GM12878 (cell line): Measurements from ENCODE around the gene PDK3. TPM values are rescaled to one million over a fixed set of nuclear protein-coding genes. Genes with fewer than 3 reads are reported as not detected.

ENCODE experiments used
- ATAC-seq: fragments of 200-7000 bp; cut with Tn5 transposase; 3 replicates; pipeline ENCODE4 v1.9.1; 2020; ENCODE audit warnings: mild to moderate bottlenecking, moderate library complexity
- BruUV-seq: library from RNA; stranded (reverse); fragments of 400-500 nt; replicated peaks from 2 replicates; lab custom pipeline; 2021; lab: Mats Ljungman, UMichigan
- CTCF ChIA-PET: fragments of 300-600 bp; sonication (Branson Sonifier 250); formaldehyde crosslinking; extraction: SDS; loops from one replicate; lab custom pipeline; 2021; ENCODE audit warnings: inconsistent platforms; lab: Yijun Ruan, JAX
- POLR2A ChIA-PET: fragments of 350-600 bp; formaldehyde crosslinking; extraction: SDS; loops from one replicate; lab custom pipeline; 2021; ENCODE audit warnings: inconsistent platforms; lab: Charles Lee
- RAD21 ChIA-PET: fragments of 300-600 bp; sonication (Branson Sonifier 250); formaldehyde crosslinking; loops from one replicate; lab custom pipeline; 2023; ENCODE audit warnings: antibody characterized with exemption; ENCODE audit not compliant: unreplicated experiment; lab: Charles Lee
- SMC1A ChIA-PET: fragments of 300-600 bp; sonication (Branson Sonifier 250); formaldehyde crosslinking; loops from one replicate; lab custom pipeline; 2023; ENCODE audit not compliant: unreplicated experiment, uncharacterized antibody; lab: Charles Lee
- DNase-seq: peaks from one replicate; pipeline ENCODE4 v3.0.0-alpha.2; 2011; ENCODE audit warnings: low read depth, low spot score
- FAIRE-seq: peaks from 3 replicates; lab custom pipeline; 2011; peaks lifted over from hg19 to GRCh38; lab: Jason Lieb, UNC
- H2AFZ ChIP-seq: 2 replicates; pipeline ENCODE4 v1.6.0; 2011; ENCODE audit warnings: low read depth, low read length, control low read depth; ENCODE audit not compliant: control insufficient read depth
- H3K27ac ChIP-seq: 2 replicates; pipeline ENCODE4 v1.5.1; 2011; ENCODE audit warnings: control low read depth; ENCODE audit not compliant: control insufficient read depth, insufficient read depth
- H3K27me3 ChIP-seq, 2 experiments: replicated peaks in 1 of 2; 2 replicates each; pipeline versions ENCODE4 v1.6.0 to v1.6.1; 2011; ENCODE audit warnings: low read length in 1 of 2; ENCODE audit not compliant: control insufficient read depth in 2 of 2, insufficient read depth in 2 of 2
- H3K36me3 ChIP-seq, 2 experiments: 2 replicates each; pipeline ENCODE4 v1.5.1; 2011; ENCODE audit warnings: low read length in 1 of 2; ENCODE audit not compliant: control insufficient read depth in 2 of 2, insufficient read depth in 2 of 2
- H3K4me1 ChIP-seq: 2 replicates; pipeline ENCODE4 v1.6.1; 2011; ENCODE audit warnings: mild to moderate bottlenecking, low read length, moderate library complexity, mixed read lengths; ENCODE audit not compliant: control insufficient read depth, insufficient read depth
- H3K4me2 ChIP-seq: 2 replicates; pipeline ENCODE4 v1.6.0; 2011; ENCODE audit warnings: control low read depth; ENCODE audit not compliant: control insufficient read depth, insufficient read depth
- H3K4me3 ChIP-seq: fragments of 200-600 bp; sonication (generic); 2 replicates; pipeline ENCODE4 v1.5.1; 2016
- H3K79me2 ChIP-seq: 2 replicates; pipeline ENCODE4 v1.6.0; 2011; ENCODE audit warnings: low read length; ENCODE audit not compliant: control insufficient read depth, insufficient read depth
- H3K9ac ChIP-seq: 2 replicates; pipeline ENCODE4 v1.8.0; 2011; ENCODE audit warnings: low read length, control low read depth, mixed read lengths; ENCODE audit not compliant: control insufficient read depth, insufficient read depth
- H3K9me3 ChIP-seq: replicated peaks from 3 replicates; pipeline ENCODE4 v1.5.1; 2011; ENCODE audit warnings: mild to moderate bottlenecking, low read length; ENCODE audit not compliant: control insufficient read depth, insufficient read depth
- H4K20me1 ChIP-seq: 2 replicates; pipeline ENCODE4 v1.6.0; 2011; ENCODE audit not compliant: control insufficient read depth, insufficient read depth
- FOXK2 ChIP-seq: fragments of 450-650 bp; IDR thresholded peaks from 2 replicates; pipeline ENCODE4 v1.6.1; 2017; ENCODE audit warnings: mild to moderate bottlenecking, moderate library complexity
- KDM1A ChIP-seq: fragments of 200-600 bp; sonication (generic); IDR thresholded peaks from 2 replicates; pipeline ENCODE4 v1.6.1; 2016; ENCODE audit warnings: borderline replicate concordance
- MEF2A ChIP-seq: IDR thresholded peaks from 2 replicates; pipeline ENCODE4 v1.6.1; 2011; ENCODE audit warnings: low read depth, mild to moderate bottlenecking, low read length, moderate library complexity; ENCODE audit not compliant: insufficient read depth
- ZNF207 ChIP-seq: fragments of 450-650 bp; IDR thresholded peaks from 2 replicates; pipeline ENCODE4 v1.6.1; 2014; ENCODE audit warnings: antibody characterized with exemption, mild to moderate bottlenecking, borderline replicate concordance
- ZNF622 ChIP-seq: fragments of 450-650 bp; IDR thresholded peaks from 2 replicates; pipeline ENCODE4 v1.6.1; 2017; ENCODE audit warnings: mild to moderate bottlenecking, inconsistent platforms
- ZNF687 ChIP-seq: fragments of 450-650 bp; IDR thresholded peaks from 2 replicates; pipeline ENCODE4 v1.6.1; 2017; ENCODE audit warnings: mild to moderate bottlenecking, moderate library complexity
- WGBS: methylation state at CpG from one replicate; pipeline ENCODE4 v1.1.6; 2016; ENCODE audit warnings: low lambda C conversion rate; ENCODE audit not compliant: insufficient replicate concordance, insufficient coverage; ENCODE audit errors: missing lambda C conversion rate; 5-methylcytosine and 5-hydroxymethylcytosine counted together
- in situ Hi-C: fragments of 300-500 bp; cut with MboI; formaldehyde crosslinking; loops from 9 replicates; pipeline ENCODE4 v1.14.3; 2018; ENCODE audit warnings: mixed read lengths
- intact Hi-C: fragments of 100-400 bp; cut with micrococcal nuclease; formaldehyde crosslinking; loops from one replicate; pipeline ENCODE4 v1.14.2; 2022; ENCODE audit not compliant: unreplicated experiment
- polyA plus RNA-seq, 11 experiments: library from polyadenylated mRNA; depleted of rRNA in 4 of 11; unstranded in 6 of 11; stranded (reverse) in 5 of 11; fragments of >200 nt; fragmentation: Nextera tagmentation in 4 of 11; fragmentation: Illumina TruSeq in 1 of 11; extraction: Ambion mirVana in 4 of 11; extraction: Trizol in 1 of 11; gene quantifications; 1 replicate in 1 of 11; 2 replicates in 10 of 11; pipeline versions ENCODE4 v1.2.1 to v1.2.3, GENCODE V29; 2011 to 2016; ENCODE audit warnings: inconsistent platforms in 2 of 11, missing spikeins in 2 of 11, low read depth in 1 of 11
- total RNA-seq, 4 experiments: library from RNA; depleted of rRNA in 3 of 4; stranded (reverse); fragments of >200 nt in 3 of 4; fragmentation: Illumina TruSeq in 1 of 4; extraction: Trizol in 1 of 4; gene quantifications; 2 replicates each; pipeline versions ENCODE4 v1.2.1 to v1.2.3, GENCODE V29; 2013 to 2021

Gene PDK3
- total and polyA plus RNA-seq, 10 of the 15 experiments (the other 5 are each of a cell fraction or from before 2014, with no cell fraction given), result 4.2 to 54.6 (median 21.9) TPM

GRCh38 chrX:24491741-24492140 lies 26.7 kb downstream of the PDK3 start:
- no peak overlapping the region for H3K4me3 ChIP-seq
- intact Hi-C loops, result no loop called here
- H3K4me2 ChIP-seq, result no peak overlapping the region
- ChIA-PET RAD21 (no interaction called here), SMC1A (interaction anchor here (2.1 kb wide), 1 partner anchor 96 kb away, joined by 7 read pairs; no protein-coding TSS in a partner anchor), POLR2A (no interaction called here), CTCF (interaction anchor here (4.2 kb wide), 1 partner anchor 95 kb away, joined by 20 read pairs; no protein-coding TSS in a partner anchor)
- H3K27ac ChIP-seq, result no peak overlapping the region
- 67% methylated on average over 4 of the region's 4 CpGs for WGBS
- H4K20me1 ChIP-seq, result no peaks in the 10 kb centered on the region
- no peak for DNase-seq
- H3K9me3 ChIP-seq, result no peaks in the 10 kb centered on the region
- H3K36me3 ChIP-seq, result no peaks in the 10 kb centered on the region
- in situ Hi-C loops, result no loop called here
- H3K4me1 ChIP-seq, result no peaks in the 10 kb centered on the region; the same call in 1 of the 2 replicates
- H2AFZ ChIP-seq, result no peak overlapping the region
- H3K79me2 ChIP-seq, result no peaks in the 10 kb centered on the region
- BruUV-seq, result no TSS peak
- no peak for FAIRE-seq
- no peak for ATAC-seq
- no peaks in the 10 kb centered on the region; a peak in 1 of 4 replicates for H3K27me3 ChIP-seq
- H3K9ac ChIP-seq, result no peak overlapping the region
- TF ChIP-seq MEF2A (no peak), KDM1A (no peak), FOXK2 (no peak), ZNF207 (no peak), ZNF687 (no peak), ZNF622 (no peak)
